ENCODE measurements around the gene PI4KA. TPM values are rescaled to one million over a fixed set of nuclear protein-coding genes. Genes with fewer than 3 reads are reported as not detected.

The PI4KA gene
- polyA plus RNA-seq, 1 of the 3 experiments (the other 2 are of a cell fraction) = 30.0 TPM

DNA sequence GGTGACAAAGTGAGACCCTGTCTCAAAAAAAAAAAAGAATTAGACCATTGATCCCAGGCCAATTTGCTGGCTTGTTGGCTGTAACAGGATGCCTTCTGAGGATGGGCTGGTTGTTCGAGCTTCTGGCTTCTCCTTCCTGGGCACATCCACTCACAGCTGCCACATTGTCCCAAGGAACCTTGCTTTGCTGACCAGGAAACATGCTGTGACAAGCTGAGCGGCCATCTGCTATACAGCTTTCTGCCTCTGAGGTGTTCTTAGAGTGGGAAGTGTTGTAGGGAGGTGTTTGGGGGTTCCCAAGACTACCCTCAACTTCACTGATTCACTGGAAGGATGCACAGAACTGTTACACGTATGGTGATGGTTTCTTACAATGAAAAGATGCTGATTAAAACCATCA lies 6.7 kb upstream of the PI4KA start:
- Histone ChIP-seq H2AFZ (ENCODE audit: low read depth) (no peak overlapping the region), H3K9me2 (no peaks in the 10 kb centered on the region), H3F3A (replicated peaks; ENCODE audit: insufficient read depth) (no peaks in the 10 kb centered on the region), H4K20me1 (ENCODE audit: insufficient read depth) (no peaks in the 10 kb centered on the region), H3K4me2 (no peak overlapping the region), H3K36me3 (replicated peaks in 1 of 2; ENCODE audit: control insufficient read depth in 1 of 2, insufficient read depth in 2 of 2, low read length in 1 of 2) (peaks cover 8 to 13% of the 10 kb centered on the region in 2 experiments), H3K79me2 (ENCODE audit: insufficient read depth) (peaks cover 8% of the 10 kb centered on the region), H3K27me3 (ENCODE audit: insufficient read depth) (no peaks in the 10 kb centered on the region), H3K4me1 (ENCODE audit: control insufficient read depth in 1 of 2, insufficient read depth in 2 of 2, low read depth in 1 of 2, low read length in 1 of 2) (peaks cover 0 to 37% of the 10 kb centered on the region in 2 experiments; a peak in 2 of 4 replicates), H3K4me3 (ENCODE audit: low read depth in 2 of 2, low read length in 1 of 2) (no peak overlapping the region), H3K9me3 (no peaks in the 10 kb centered on the region), H3K27ac (ENCODE audit: low read depth in 2 of 2, low read length in 1 of 2) (peak overlapping the region in 1 of 2 experiments; percentile 94; a peak in 1 of 4 replicates), H3K9ac (no peak overlapping the region)
- 85% methylated on average over 2 of the region's 3 CpGs for WGBS (ENCODE audit: low lambda C conversion rate)
- DNase-seq = no peak
- TF ChIP-seq TCF12 (IDR thresholded peaks at IDR 0.05) (no peak), SIN3A (IDR thresholded peaks at IDR 0.05; ENCODE audit: borderline replicate concordance, low read depth, low read length) (no peak), FOSL2 (IDR thresholded peaks at IDR 0.05; ENCODE audit: borderline replicate concordance, low read depth) (no peak), RCOR1 (IDR thresholded peaks at IDR 0.05; ENCODE audit: low read length) (no peak), IRF3 (IDR thresholded peaks at IDR 0.05; ENCODE audit: low read depth, low read length) (no peak), CHD2 (IDR thresholded peaks at IDR 0.05; ENCODE audit: low read length, partially characterized antibody) (no peak), SMC3 (IDR thresholded peaks at IDR 0.05; ENCODE audit: low read depth, low read length) (no peak), POLR2AphosphoS5 (IDR thresholded peaks at IDR 0.05; ENCODE audit: low read depth, low read length) (no peak), RFX5 (IDR thresholded peaks at IDR 0.05; ENCODE audit: low read length) (no peak)
- ChIA-PET CTCF (interaction anchor here (1.9 to 4.7 kb wide), 2 partner anchors 20 to 61 kb away, joined by 6 to 16 read pairs; no protein-coding TSS in a partner anchor), POLR2A (no interaction called here)

- H3K27ac ChIP-seq (ENCODE audit: low read depth in 2 of 2, low read length in 1 of 2) = no peak overlapping the region
- H3K4me2 ChIP-seq = no peak overlapping the region
- no peak overlapping the region for H3K9ac ChIP-seq
- no peaks in the 10 kb centered on the region for H3K9me2 ChIP-seq
- 94% methylated on average over 12 of the region's 12 CpGs for WGBS (ENCODE audit: low lambda C conversion rate)
- POLR2A ChIA-PET = no interaction called here
- DNase-seq = no peak
- no peak overlapping the region for H2AFZ ChIP-seq (ENCODE audit: low read depth)
- peaks cover 18% of the 10 kb centered on the region for H3K79me2 ChIP-seq (ENCODE audit: insufficient read depth)
- no peaks in the 10 kb centered on the region for H3K9me3 ChIP-seq
- H3K4me3 ChIP-seq (ENCODE audit: low read depth in 2 of 2, low read length in 1 of 2) = no peak overlapping the region
- no peaks in the 10 kb centered on the region for H3F3A ChIP-seq (replicated peaks; ENCODE audit: insufficient read depth)
- peaks cover 0 to 40% of the 10 kb centered on the region in 2 experiments; a peak in 2 of 4 replicates for H3K4me1 ChIP-seq (ENCODE audit: control insufficient read depth in 1 of 2, insufficient read depth in 2 of 2, low read depth in 1 of 2, low read length in 1 of 2)
- H4K20me1 ChIP-seq (ENCODE audit: insufficient read depth) = no peaks in the 10 kb centered on the region
- peaks cover 8 to 11% of the 10 kb centered on the region in 2 experiments for H3K36me3 ChIP-seq (replicated peaks in 1 of 2; ENCODE audit: control insufficient read depth in 1 of 2, insufficient read depth in 2 of 2, low read length in 1 of 2)
- CTCF ChIA-PET = interaction anchor here (1.9 to 4.7 kb wide), 2 partner anchors 21 to 60 kb away, joined by 6 to 16 read pairs; no protein-coding TSS in a partner anchor
- H3K27me3 ChIP-seq (ENCODE audit: insufficient read depth) = no peaks in the 10 kb centered on the region
- TF ChIP-seq ELF1 (IDR thresholded peaks at IDR 0.05) (no peak), RXRA (IDR thresholded peaks at IDR 0.05; ENCODE audit: borderline replicate concordance, low read depth) (no peak), SIN3A (IDR thresholded peaks at IDR 0.05; ENCODE audit: borderline replicate concordance, low read depth, low read length) (no peak), USF1 (IDR thresholded peaks at IDR 0.05; ENCODE audit: borderline replicate concordance, low read depth) (no peak), POLR2AphosphoS5 (IDR thresholded peaks at IDR 0.05; ENCODE audit: low read depth, low read length) (no peak), IRF3 (IDR thresholded peaks at IDR 0.05; ENCODE audit: low read depth, low read length) (no peak), JUND (IDR thresholded peaks at IDR 0.05) (no peak), NFIC (IDR thresholded peaks at IDR 0.05; ENCODE audit: borderline replicate concordance) (no peak), GABPA (IDR thresholded peaks at IDR 0.05; ENCODE audit: low read depth) (no peak), TEAD4 (IDR thresholded peaks at IDR 0.05; ENCODE audit: borderline replicate concordance, insufficient read depth) (no peak), MXI1 (IDR thresholded peaks at IDR 0.05; ENCODE audit: low read depth, low read length) (no peak)
- TF ChIP-seq, protein P1, sequence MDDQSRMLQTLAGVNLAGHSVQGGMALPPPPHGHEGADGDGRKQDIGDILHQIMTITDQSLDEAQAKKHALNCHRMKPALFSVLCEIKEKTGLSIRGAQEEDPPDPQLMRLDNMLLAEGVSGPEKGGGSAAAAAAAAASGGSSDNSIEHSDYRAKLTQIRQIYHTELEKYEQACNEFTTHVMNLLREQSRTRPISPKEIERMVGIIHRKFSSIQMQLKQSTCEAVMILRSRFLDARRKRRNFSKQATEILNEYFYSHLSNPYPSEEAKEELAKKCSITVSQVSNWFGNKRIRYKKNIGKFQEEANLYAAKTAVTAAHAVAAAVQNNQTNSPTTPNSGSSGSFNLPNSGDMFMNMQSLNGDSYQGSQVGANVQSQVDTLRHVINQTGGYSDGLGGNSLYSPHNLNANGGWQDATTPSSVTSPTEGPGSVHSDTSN (IDR thresholded peaks at IDR 0.05) = no peak
- TF ChIP-seq, protein P2, sequence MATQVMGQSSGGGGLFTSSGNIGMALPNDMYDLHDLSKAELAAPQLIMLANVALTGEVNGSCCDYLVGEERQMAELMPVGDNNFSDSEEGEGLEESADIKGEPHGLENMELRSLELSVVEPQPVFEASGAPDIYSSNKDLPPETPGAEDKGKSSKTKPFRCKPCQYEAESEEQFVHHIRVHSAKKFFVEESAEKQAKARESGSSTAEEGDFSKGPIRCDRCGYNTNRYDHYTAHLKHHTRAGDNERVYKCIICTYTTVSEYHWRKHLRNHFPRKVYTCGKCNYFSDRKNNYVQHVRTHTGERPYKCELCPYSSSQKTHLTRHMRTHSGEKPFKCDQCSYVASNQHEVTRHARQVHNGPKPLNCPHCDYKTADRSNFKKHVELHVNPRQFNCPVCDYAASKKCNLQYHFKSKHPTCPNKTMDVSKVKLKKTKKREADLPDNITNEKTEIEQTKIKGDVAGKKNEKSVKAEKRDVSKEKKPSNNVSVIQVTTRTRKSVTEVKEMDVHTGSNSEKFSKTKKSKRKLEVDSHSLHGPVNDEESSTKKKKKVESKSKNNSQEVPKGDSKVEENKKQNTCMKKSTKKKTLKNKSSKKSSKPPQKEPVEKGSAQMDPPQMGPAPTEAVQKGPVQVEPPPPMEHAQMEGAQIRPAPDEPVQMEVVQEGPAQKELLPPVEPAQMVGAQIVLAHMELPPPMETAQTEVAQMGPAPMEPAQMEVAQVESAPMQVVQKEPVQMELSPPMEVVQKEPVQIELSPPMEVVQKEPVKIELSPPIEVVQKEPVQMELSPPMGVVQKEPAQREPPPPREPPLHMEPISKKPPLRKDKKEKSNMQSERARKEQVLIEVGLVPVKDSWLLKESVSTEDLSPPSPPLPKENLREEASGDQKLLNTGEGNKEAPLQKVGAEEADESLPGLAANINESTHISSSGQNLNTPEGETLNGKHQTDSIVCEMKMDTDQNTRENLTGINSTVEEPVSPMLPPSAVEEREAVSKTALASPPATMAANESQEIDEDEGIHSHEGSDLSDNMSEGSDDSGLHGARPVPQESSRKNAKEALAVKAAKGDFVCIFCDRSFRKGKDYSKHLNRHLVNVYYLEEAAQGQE (IDR thresholded peaks at IDR 0.05; ENCODE audit: low read depth, low read length) = no peak
Observed at GRCh38 chr22:20864186-20864908, 5.7 kb upstream of the PI4KA start.

All from SK-N-SH (cell line).